ENCODE results near the gene SLC6A5.
"Not testable (repeated sequence)": the region's sequence is repeated elsewhere in the genome, so short reads cannot be mapped to it uniquely, and the experiment has no call there.

The SLC6A5 gene

DNA sequence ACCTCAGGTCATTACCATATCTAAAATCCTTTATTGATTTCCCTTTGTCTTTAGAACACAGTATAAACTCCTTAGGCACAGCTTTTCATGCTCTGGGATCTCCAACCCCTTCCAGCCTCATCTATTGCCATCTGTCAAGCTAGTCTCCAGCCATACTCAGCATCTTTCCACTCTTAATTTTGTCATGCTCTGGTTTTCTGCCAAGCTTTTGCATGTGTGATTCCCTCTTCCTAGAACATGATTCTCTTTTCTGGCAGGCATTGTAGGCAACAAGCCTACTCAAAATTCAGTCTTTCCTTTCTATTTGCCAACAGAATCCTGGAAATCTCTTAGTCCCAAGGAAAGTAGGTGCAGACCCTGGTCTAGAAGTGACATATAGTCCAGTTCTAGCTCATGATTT is 35.5 kb upstream of the SLC6A5 start:
- TF ChIP-seq, protein P1, sequence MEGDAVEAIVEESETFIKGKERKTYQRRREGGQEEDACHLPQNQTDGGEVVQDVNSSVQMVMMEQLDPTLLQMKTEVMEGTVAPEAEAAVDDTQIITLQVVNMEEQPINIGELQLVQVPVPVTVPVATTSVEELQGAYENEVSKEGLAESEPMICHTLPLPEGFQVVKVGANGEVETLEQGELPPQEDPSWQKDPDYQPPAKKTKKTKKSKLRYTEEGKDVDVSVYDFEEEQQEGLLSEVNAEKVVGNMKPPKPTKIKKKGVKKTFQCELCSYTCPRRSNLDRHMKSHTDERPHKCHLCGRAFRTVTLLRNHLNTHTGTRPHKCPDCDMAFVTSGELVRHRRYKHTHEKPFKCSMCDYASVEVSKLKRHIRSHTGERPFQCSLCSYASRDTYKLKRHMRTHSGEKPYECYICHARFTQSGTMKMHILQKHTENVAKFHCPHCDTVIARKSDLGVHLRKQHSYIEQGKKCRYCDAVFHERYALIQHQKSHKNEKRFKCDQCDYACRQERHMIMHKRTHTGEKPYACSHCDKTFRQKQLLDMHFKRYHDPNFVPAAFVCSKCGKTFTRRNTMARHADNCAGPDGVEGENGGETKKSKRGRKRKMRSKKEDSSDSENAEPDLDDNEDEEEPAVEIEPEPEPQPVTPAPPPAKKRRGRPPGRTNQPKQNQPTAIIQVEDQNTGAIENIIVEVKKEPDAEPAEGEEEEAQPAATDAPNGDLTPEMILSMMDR (IDR thresholded peaks at IDR 0.05; ENCODE audit: control extremely low read depth, extremely low read depth, low read depth, missing control alignments), result no peak
- ChIA-PET POLR2A (no interaction called here), CTCF (interaction anchor here (1.3 kb wide), 1 partner anchor 414 kb away, joined by 3 read pairs; no protein-coding TSS in a partner anchor)
- no peak for DNase-seq (ENCODE audit: extremely low spot score)

DNA sequence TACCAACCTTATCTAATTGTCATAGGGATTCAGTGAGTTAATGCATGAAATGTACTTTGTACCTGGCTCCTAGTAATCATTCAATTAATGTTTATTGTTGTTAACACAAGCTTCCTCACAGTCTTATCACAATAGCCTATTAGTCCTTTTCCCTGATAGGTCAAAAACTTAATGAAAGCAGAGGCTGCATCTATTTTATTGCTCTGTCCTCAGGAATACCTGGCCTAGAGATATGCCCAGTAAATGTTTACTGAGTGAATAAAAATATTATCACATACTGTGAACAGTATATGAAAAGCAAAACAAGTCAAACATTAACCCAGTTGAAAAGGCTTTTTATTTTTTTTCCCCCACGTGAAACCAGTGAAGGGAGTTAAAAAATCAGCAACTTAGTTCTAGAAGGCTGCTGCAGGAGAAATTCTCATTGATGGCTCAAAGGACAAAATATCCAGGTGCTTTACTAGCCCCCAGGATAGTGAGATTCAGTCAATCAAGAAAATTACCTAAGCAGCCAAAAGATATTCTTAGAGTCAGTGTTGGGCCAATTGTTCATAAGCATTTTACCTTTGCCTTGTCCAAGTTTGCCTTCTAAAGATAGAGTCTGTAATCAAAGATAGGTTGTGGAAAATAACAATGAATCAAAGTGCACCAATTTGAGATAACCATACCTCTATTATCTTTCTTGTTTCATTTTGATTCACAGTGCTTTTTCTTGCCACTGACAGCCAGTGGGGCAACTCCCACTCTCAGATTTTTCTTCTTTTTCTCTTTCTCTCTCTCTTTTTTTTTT is 34.4 kb upstream of the SLC6A5 start:
- ChIA-PET CTCF (interaction anchor here (0.9 to 1.3 kb wide), 2 partner anchors 19 to 415 kb away, joined by 3 read pairs; no protein-coding TSS in a partner anchor), POLR2A (no interaction called here)
- TF ChIP-seq, protein P1 (IDR thresholded peaks at IDR 0.05; ENCODE audit: control extremely low read depth, extremely low read depth, low read depth, missing control alignments), result no peak
- DNase-seq (ENCODE audit: extremely low spot score), result no peak

DNA sequence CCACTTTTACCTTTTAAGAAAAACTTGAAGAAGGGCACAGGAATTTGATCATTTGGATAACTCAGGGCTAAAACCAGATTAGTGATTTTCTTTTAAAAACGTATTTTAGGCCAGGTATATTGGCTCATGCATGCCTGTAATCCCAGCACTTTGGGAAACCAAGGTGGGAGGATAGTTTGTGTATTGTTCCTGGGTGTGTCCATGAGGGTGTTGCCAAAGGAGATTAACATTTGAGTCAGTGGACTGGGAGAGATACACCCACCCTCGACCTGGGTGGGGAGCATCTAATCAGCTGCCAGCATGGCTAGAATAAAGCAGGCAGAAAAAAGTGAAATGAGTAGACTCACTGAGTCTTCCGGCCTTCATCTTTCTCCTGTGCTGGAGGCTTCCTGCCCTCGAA is 33.3 kb upstream of the SLC6A5 start:
- POLR2A ChIA-PET; DNase-seq (ENCODE audit: extremely low spot score): not testable (repeated sequence)
- CTCF ChIA-PET, result interaction anchor here (0.9 to 1.2 kb wide), 2 partner anchors 18 to 25 kb away, joined by 3 read pairs; no protein-coding TSS in a partner anchor

DNA sequence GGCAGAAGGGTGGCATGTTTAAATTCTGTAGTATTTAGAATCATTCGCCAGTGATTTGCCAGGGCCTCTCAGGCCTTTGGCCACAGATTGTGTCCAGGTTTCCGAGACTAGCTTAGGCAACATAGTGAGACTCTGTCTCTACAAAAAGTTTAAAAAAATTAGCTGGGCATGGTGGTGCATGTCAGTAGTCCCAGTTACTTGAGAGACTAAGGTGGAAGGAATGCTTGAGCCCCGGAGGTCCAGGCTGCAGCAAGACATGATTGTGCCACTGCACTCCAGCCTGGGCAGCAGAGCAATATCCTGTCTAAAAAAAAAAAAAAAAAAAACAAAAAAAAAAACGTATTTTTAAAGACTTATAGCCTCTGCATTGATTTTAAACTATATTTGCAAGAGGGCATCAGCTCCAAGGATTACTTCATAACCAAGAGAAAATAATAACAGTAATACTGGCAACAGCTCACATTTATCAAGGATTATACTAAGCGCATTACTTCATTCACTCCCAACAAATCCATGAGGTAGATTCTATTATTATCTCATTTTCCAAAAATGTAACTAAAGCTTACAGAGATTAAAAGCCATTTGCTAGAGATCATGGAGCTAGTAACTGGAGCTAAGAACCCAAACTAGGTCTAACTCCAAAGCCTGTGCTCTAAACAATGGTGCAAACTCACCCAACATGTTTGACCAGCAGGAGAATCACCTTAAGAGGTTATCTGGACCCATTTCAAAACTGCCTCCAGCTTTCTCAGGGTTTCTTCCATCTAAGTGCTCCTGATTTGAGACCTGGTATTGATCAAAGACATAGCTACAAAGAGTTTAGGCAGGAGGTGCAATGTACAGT is 32.6 kb upstream of the SLC6A5 start:
- DNase-seq (ENCODE audit: extremely low spot score), result no peak
- POLR2A ChIA-PET, result no interaction called here
- CTCF ChIA-PET, result interaction anchor here (1.2 kb wide), 1 partner anchor 26 kb away, joined by 3 read pairs; no protein-coding TSS in a partner anchor
- TF ChIP-seq, protein P1 (IDR thresholded peaks at IDR 0.05; ENCODE audit: control extremely low read depth, extremely low read depth, low read depth, missing control alignments), result no peak

DNA sequence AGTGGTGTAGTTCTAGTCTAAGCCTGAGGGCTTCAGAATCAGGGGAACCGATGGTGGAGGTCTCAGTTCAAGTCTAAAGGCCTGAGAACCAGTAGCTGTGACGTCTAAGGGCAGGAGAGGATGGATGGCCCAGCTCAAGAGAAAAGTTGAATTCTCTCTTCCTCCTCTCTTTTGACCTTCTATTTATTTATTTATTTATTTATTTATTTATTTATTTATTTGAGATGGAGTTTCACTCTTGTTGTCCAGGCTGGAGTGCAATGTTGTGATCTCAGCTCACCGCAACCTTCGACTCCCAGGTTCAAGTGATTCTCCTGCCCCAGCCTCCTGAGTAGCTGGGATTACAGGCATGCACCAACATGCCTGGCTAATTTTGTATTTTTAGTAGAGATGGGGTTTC is 19.7 kb upstream of the SLC6A5 start:
- POLR2A ChIA-PET; CTCF ChIA-PET; DNase-seq (ENCODE audit: extremely low spot score): not testable (repeated sequence)

DNA sequence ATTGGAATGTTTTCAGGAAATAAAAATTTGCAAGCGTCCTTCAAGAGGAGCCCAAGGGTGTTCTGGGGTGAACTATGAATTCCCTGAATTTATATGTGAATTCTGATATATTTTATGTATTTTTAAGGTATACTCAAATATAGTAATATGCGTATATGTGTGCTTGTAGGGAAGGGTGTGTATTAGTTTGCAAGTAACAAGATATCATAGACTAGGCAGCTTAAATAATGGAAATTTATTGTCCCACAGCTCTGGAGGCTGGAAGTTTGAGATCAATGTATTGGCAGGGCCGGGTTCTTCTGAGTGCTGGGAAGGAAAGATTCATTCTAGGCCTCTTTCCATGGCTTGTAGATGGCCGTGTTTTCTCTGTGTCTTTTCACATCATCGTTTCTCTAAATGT is 16.2 kb upstream of the SLC6A5 start:
- DNase-seq (ENCODE audit: extremely low spot score), result no peak
- TF ChIP-seq, protein P1 (IDR thresholded peaks at IDR 0.05; ENCODE audit: control extremely low read depth, extremely low read depth, low read depth, missing control alignments), result no peak
- CTCF ChIA-PET, result interaction anchor here (1.4 kb wide), 1 partner anchor 17 kb away, joined by 3 read pairs; no protein-coding TSS in a partner anchor
- POLR2A ChIA-PET, result no interaction called here

DNA sequence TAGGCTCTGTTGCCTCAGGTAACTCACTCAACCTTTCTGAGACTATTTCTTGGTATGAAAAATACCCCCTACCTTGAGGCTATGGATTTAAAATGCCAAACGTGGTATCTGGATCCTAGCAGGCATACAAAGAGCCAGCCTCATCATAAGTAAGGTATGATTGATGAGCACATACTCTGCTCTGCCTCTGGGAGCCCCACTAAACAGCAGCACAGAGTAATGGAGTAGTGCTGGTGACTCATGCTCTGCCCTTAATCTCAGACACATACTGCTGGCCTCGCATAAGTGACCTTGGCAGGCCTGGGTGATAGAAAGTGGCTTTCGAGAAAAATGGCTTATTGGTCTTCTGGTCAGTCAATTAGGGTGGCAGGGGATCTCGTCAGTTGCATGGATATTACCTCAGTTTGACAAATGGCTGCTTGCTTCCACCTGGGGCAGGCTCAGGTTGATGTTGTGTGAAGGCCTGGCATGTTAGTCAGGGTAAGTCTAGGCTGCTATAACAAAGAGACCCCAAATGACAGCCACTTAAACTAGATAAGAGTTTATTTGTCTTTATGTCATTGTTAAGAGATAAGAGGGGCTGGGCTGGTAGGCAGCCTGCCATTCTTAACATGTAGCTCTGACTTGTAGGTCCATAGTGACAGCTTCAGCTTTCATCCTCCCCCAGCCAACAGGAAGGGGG is 15.2 kb upstream of the SLC6A5 start:
- TF ChIP-seq, protein P1 (IDR thresholded peaks at IDR 0.05; ENCODE audit: control extremely low read depth, extremely low read depth, low read depth, missing control alignments), result no peak
- ChIA-PET CTCF (interaction anchor here (1.4 kb wide), 1 partner anchor 19 kb away, joined by 3 read pairs; no protein-coding TSS in a partner anchor), POLR2A (no interaction called here)
- no peak for DNase-seq (ENCODE audit: extremely low spot score)
